Measurements from ENCODE around the gene TRIM60.
"Not testable (repeated sequence)": the region's sequence is repeated elsewhere in the genome, so short reads cannot be mapped to it uniquely, and the experiment has no call there.

The TRIM60 gene

GRCh38 chr4:165055601-165056000, 23.8 kb downstream of the TRIM60 start:
- no peak for DNase-seq

GRCh38 chr4:165058666-165059065, 26.9 kb downstream of the TRIM60 start:
- DNase-seq, result no peak

DNA sequence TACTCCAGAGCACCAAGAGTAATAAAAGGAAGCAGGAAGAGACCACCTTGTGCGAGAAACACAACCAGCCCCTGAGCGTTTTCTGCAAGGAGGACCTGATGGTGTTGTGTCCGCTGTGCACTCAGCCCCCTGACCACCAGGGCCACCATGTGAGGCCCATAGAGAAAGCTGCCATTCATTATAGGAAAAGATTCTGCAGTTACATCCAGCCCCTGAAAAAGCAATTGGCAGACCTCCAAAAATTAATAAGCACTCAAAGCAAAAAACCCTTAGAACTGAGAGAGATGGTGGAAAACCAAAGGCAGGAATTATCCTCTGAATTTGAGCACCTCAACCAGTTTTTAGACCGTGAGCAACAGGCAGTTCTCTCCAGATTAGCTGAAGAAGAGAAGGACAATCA, 27.6 kb downstream of the TRIM60 start:
- no peak for DNase-seq

DNA sequence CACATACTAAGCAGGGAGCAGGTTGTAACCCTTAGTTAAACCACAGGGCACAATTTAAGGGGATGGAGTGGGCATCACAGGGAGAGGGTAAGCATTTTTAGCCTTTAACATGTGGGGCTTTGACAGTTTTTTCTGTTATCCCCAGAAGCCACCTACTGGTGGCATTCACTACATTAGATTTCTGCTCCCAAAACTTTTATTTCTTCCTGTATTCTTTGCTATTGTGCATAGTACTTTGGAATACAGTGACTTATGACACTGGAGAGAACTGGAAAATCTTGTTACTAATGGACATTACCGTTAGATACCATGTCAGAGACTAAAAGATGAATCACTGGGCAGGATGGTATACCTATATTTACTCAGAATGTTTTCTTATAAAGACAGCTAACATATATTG, 29.1 kb downstream of the TRIM60 start:
- no peak for DNase-seq

DNA sequence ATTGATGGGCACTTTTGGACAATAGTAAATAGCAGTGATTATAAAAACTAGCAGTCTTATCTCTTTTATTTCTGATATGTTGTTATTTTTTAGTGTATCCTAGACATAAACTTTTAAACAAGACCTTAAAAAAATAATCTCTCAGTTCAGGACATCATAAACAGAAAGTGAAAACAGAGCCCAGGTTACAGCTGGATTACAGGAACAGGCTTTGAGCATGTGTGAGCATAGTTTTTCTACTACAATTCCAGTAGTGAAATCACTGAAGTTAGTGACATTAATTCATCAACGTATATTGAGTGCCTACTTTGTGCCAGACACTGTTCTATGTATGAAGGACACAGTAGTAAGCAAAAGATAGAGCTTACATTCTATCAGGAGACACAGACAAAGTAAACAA, 38.8 kb downstream of the TRIM60 start:
- DNase-seq, result no peak

DNA sequence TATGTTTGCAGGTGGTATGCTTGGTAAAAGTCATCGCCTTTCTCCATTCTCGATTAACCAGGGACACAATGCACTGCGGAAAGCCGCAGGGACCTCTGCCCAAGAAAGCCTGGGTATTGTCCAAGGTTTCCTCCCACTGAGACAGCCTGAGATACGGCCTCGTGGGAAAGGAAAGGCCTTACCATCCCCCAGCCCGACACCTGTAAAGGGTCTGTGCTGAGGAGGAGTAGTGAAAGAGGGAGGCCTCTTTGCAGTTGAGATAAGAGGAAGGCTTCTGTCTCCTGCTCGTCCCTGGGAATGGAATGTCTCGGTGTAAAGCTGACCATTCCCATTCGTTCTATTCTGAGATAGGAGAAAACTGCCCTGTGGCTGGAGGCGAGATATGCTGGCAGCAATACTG, 41.5 kb downstream of the TRIM60 start:
- not testable (repeated sequence) for DNase-seq

GRCh38 chr4:165077034-165077578, 45.3 kb downstream of the TRIM60 start:
- DNase-seq, result no peak

- no peak for DNase-seq
Observed at GRCh38 chr4:165079476-165079875, 47.7 kb downstream of the TRIM60 start.

DNA sequence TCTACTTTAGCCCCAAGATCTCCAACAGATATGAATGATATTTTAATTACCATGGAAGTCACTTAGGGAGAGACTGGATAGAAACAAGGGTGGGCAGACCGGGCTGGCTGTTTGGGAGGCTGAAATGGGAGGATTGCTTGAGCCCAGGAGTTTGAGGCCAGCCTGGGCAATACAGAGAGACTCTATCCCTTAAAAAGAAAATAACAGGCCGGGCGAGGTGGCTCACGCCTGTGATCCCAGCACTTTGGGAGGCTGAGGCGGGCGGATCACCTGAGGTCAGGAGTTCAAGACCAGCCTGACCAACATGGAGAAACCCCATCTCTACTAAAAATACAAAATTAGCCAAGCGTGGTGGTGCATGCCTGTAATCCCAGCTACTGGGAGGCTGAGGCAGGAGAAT, 53.0 kb downstream of the TRIM60 start:
- not testable (repeated sequence) for DNase-seq

DNA sequence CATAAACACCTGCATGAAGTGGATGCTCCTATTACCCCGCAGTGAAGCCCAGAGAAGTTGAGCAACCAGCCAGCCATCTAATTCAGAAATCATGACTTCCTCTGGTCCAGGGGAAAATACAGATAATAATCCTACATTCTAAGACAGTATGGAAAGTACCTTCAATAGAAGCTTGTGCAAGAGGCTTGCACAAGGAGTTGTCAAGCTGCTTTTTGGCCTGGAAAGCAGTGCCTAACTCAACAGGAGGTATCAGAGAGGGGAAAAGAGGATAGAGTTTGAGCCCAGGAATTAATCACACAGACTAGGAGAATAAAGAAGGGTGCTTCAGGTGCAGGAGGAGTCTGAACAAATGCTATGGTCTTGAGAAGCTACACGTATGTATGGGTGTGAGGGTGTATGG, 54.1 kb downstream of the TRIM60 start:
- no peak for DNase-seq

DNA sequence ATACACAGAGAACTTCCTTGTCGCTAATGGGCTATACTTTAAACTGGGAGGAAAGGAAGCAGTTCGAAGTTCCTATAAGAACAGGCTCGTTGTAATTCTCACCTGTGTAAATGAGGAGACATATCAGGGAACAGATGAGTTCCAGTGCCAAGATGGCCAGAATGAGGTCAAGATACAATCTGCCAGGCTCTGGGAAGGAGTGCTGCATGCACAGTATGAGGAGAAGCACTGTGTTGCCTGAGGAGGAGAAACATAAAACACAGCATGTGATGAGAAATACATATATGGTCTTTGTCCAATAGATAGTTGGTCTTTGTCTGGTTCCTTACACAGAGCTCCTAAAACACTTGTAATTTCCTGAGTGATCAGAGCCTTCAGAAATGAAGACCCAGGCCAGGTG, 56.6 kb downstream of the TRIM60 start:
- DNase-seq, result no peak

Data from effector CD8-positive, alpha-beta T cell (primary cell).